ENCODE data around the gene CDK16. TPM values are rescaled to one million over a fixed set of nuclear protein-coding genes. Genes with fewer than 3 reads are reported as not detected.

CDK16 gene
- total RNA-seq, 2 experiments from 2014 or later, result 68.5 to 86.1 TPM

DNA sequence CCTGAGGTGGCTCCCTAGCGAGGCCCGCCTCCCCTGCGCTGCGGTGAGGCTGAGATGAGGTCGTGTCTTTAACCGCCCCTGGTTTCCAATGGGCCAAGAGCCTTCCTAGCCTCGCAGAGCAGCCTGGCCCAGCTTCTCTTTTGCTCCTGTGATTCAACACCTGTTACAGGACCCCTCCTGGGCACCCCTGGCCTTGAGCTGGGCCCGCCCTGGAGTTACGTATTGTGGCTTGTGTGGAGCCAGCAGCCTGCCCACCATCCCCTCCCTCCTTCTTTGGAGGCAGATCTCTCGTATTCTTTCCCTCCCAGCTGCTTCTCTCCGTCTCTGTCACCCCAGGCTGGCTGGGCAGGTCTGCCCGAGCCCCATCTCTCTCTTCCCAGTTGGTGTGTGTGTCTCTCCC, 44.1 kb upstream of the CDK16 start:
- Histone ChIP-seq H3K79me2 (ENCODE audit: insufficient read depth, low read depth, low read length) (no peaks in the 10 kb centered on the region), H3K9me3 (ENCODE audit: low read length) (no peaks in the 10 kb centered on the region), H3K4me1 (ENCODE audit: insufficient read depth, low read length, poor library complexity, severe bottlenecking) (no peaks in the 10 kb centered on the region), H3K27ac (ENCODE audit: low read depth, low read length, poor library complexity, severe bottlenecking) (no peak overlapping the region), H4K20me1 (ENCODE audit: insufficient read depth, low read length) (no peaks in the 10 kb centered on the region), H3K4me2 (ENCODE audit: low read length) (no peak overlapping the region), H3K9me2 (ENCODE audit: insufficient read depth, low read length) (no peaks in the 10 kb centered on the region), H3K36me3 (ENCODE audit: insufficient read depth, low read length) (peaks cover 34% of the 10 kb centered on the region), H3K4me3 (ENCODE audit: low read depth, low read length, poor library complexity, severe bottlenecking) (no peak overlapping the region), H2AFZ (ENCODE audit: low read length) (no peak overlapping the region)
- no peak for DNase-seq (ENCODE audit: low spot score)
- BruUV-seq (replicated peaks), result no TSS peak
- intact Hi-C loops (cut with micrococcal nuclease; ENCODE audit: unreplicated experiment), result no loop called here
- TF ChIP-seq, protein P1, sequence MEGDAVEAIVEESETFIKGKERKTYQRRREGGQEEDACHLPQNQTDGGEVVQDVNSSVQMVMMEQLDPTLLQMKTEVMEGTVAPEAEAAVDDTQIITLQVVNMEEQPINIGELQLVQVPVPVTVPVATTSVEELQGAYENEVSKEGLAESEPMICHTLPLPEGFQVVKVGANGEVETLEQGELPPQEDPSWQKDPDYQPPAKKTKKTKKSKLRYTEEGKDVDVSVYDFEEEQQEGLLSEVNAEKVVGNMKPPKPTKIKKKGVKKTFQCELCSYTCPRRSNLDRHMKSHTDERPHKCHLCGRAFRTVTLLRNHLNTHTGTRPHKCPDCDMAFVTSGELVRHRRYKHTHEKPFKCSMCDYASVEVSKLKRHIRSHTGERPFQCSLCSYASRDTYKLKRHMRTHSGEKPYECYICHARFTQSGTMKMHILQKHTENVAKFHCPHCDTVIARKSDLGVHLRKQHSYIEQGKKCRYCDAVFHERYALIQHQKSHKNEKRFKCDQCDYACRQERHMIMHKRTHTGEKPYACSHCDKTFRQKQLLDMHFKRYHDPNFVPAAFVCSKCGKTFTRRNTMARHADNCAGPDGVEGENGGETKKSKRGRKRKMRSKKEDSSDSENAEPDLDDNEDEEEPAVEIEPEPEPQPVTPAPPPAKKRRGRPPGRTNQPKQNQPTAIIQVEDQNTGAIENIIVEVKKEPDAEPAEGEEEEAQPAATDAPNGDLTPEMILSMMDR (conservative IDR thresholded peaks at IDR 0.05; ENCODE audit: low read length), result no peak
- TF ChIP-seq EZH2phosphoT487 (IDR thresholded peaks at IDR 0.05; ENCODE audit: borderline replicate concordance, low read depth, low read length), result no peak
- ChIA-PET CTCF (ENCODE audit: unreplicated experiment) (no interaction called here), POLR2A (no interaction called here)

- H3K36me3 ChIP-seq (ENCODE audit: insufficient read depth, low read length), result peaks cover 34% of the 10 kb centered on the region
- no peak overlapping the region for H3K27ac ChIP-seq (ENCODE audit: low read depth, low read length, poor library complexity, severe bottlenecking)
- POLR2A ChIA-PET, result no interaction called here
- no peak for DNase-seq (ENCODE audit: low spot score)
- H4K20me1 ChIP-seq (ENCODE audit: insufficient read depth, low read length), result no peaks in the 10 kb centered on the region
- H3K9me3 ChIP-seq (ENCODE audit: low read length), result no peaks in the 10 kb centered on the region
- H3K9me2 ChIP-seq (ENCODE audit: insufficient read depth, low read length), result no peaks in the 10 kb centered on the region
- no TSS peak for BruUV-seq (replicated peaks)
- no peak overlapping the region for H2AFZ ChIP-seq (ENCODE audit: low read length)
- no peak overlapping the region for H3K4me3 ChIP-seq (ENCODE audit: low read depth, low read length, poor library complexity, severe bottlenecking)
- CTCF ChIA-PET (ENCODE audit: unreplicated experiment), result no interaction called here
- no peaks in the 10 kb centered on the region for H3K4me1 ChIP-seq (ENCODE audit: insufficient read depth, low read length, poor library complexity, severe bottlenecking)
- TF ChIP-seq, protein P1 (conservative IDR thresholded peaks at IDR 0.05; ENCODE audit: low read length), result no peak
- TF ChIP-seq EZH2phosphoT487 (IDR thresholded peaks at IDR 0.05; ENCODE audit: borderline replicate concordance, low read depth, low read length), result no peak
- H3K4me2 ChIP-seq (ENCODE audit: low read length), result no peak overlapping the region
- no peaks in the 10 kb centered on the region for H3K79me2 ChIP-seq (ENCODE audit: insufficient read depth, low read depth, low read length)
- intact Hi-C loops (cut with micrococcal nuclease; ENCODE audit: unreplicated experiment), result no loop called here
Measured at GRCh38 chrX:47174846-47175587, 43.5 kb upstream of the CDK16 start.

DNA sequence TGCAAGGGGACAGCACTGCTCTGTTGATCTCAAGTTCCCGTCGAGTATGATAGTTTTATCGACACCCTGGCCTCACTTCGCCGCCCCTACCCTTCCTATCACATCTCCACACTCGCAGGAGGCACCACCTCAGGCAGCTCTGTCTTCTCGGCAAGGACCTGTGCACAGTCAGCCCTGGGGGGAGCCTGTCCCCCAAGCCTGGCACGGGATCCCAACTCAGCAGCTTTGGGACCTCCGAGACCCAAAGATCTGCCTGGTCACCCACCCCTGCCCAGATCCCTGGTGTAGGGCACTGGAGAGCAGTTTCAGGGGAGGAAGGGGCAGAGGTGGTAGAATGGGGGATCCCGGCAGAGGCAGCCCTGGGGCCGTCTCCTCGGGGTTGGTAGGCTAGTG, 42.9 kb upstream of the CDK16 start:
- POLR2A ChIA-PET, result no interaction called here
- TF ChIP-seq EZH2phosphoT487 (IDR thresholded peaks at IDR 0.05; ENCODE audit: borderline replicate concordance, low read depth, low read length), result no peak
- TF ChIP-seq, protein P1 (conservative IDR thresholded peaks at IDR 0.05; ENCODE audit: low read length), result no peak
- intact Hi-C loops (cut with micrococcal nuclease; ENCODE audit: unreplicated experiment), result no loop called here
- peaks cover 34% of the 10 kb centered on the region for H3K36me3 ChIP-seq (ENCODE audit: insufficient read depth, low read length)
- H3K4me2 ChIP-seq (ENCODE audit: low read length), result no peak overlapping the region
- H3K4me1 ChIP-seq (ENCODE audit: insufficient read depth, low read length, poor library complexity, severe bottlenecking), result no peaks in the 10 kb centered on the region
- H3K79me2 ChIP-seq (ENCODE audit: insufficient read depth, low read depth, low read length), result no peaks in the 10 kb centered on the region
- no peaks in the 10 kb centered on the region for H3K9me3 ChIP-seq (ENCODE audit: low read length)
- H3K9me2 ChIP-seq (ENCODE audit: insufficient read depth, low read length), result no peaks in the 10 kb centered on the region
- DNase-seq (ENCODE audit: low spot score), result no peak
- H2AFZ ChIP-seq (ENCODE audit: low read length), result no peak overlapping the region
- BruUV-seq (replicated peaks), result no TSS peak
- no peak overlapping the region for H3K27ac ChIP-seq (ENCODE audit: low read depth, low read length, poor library complexity, severe bottlenecking)
- CTCF ChIA-PET (ENCODE audit: unreplicated experiment), result no interaction called here
- H4K20me1 ChIP-seq (ENCODE audit: insufficient read depth, low read length), result no peaks in the 10 kb centered on the region
- H3K4me3 ChIP-seq (ENCODE audit: low read depth, low read length, poor library complexity, severe bottlenecking), result no peak overlapping the region
